ENCODE data around the gene SPATA21. TPM values are rescaled to one million over a fixed set of nuclear protein-coding genes. Genes with fewer than 3 reads are reported as not detected.
"Not testable (repeated sequence)": the region's sequence is repeated elsewhere in the genome, so short reads cannot be mapped to it uniquely, and the experiment has no call there.

Gene SPATA21
- total RNA-seq, 1 donor from 2014 or later = not detected

GRCh38 chr1:16367968-16368890, 69.0 kb downstream of the SPATA21 start:
- Mint-ChIP-seq H3K9me3 (ENCODE audit: low read depth) (no peaks in the 10 kb centered on the region), H3K27me3 (no peaks in the 10 kb centered on the region), H3K27ac (peak overlapping the region; percentile 99), H3K4me3 (ENCODE audit: low read depth) (peak overlapping the region; percentile 97), H3K4me1 (ENCODE audit: low read depth) (peaks cover 21% of the 10 kb centered on the region), H3K36me3 (ENCODE audit: insufficient read depth) (peaks cover 3% of the 10 kb centered on the region)
- no peak for DNase-seq (ENCODE audit: low spot score, unreplicated experiment)
- TF ChIP-seq, protein P1, sequence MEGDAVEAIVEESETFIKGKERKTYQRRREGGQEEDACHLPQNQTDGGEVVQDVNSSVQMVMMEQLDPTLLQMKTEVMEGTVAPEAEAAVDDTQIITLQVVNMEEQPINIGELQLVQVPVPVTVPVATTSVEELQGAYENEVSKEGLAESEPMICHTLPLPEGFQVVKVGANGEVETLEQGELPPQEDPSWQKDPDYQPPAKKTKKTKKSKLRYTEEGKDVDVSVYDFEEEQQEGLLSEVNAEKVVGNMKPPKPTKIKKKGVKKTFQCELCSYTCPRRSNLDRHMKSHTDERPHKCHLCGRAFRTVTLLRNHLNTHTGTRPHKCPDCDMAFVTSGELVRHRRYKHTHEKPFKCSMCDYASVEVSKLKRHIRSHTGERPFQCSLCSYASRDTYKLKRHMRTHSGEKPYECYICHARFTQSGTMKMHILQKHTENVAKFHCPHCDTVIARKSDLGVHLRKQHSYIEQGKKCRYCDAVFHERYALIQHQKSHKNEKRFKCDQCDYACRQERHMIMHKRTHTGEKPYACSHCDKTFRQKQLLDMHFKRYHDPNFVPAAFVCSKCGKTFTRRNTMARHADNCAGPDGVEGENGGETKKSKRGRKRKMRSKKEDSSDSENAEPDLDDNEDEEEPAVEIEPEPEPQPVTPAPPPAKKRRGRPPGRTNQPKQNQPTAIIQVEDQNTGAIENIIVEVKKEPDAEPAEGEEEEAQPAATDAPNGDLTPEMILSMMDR (IDR thresholded peaks at IDR 0.05; ENCODE audit: unreplicated experiment) = no peak

GRCh38 chr1:16367258-16367967, 69.8 kb downstream of the SPATA21 start:
- no peaks in the 10 kb centered on the region for H3K9me3 Mint-ChIP-seq (ENCODE audit: low read depth)
- peak overlapping the region; percentile 99 for H3K27ac Mint-ChIP-seq
- peak overlapping the region; percentile 97 for H3K4me3 Mint-ChIP-seq (ENCODE audit: low read depth)

GRCh38 chr1:16366722-16367257, 70.4 kb downstream of the SPATA21 start, which contains the start of gene SZRD1:
Gene SZRD1 (plus strand): TSS chr1:16367242. CDS start chr1:16367258, 16 bp downstream.
- H3K4me3 Mint-ChIP-seq (ENCODE audit: low read depth) = peak within 1 kb of the TSS; percentile 97
- TF ChIP-seq, protein P1 (IDR thresholded peaks at IDR 0.05; ENCODE audit: unreplicated experiment) = no peak
- H3K4me1 Mint-ChIP-seq (ENCODE audit: low read depth) = peaks cover 15% of the 10 kb centered on the region
- H3K27ac Mint-ChIP-seq = peak within 1 kb of the TSS; percentile 99
- no peaks in the 10 kb centered on the region for H3K36me3 Mint-ChIP-seq (ENCODE audit: insufficient read depth)
- no peaks in the 10 kb centered on the region for H3K27me3 Mint-ChIP-seq
- no peaks in the 10 kb centered on the region for H3K9me3 Mint-ChIP-seq (ENCODE audit: low read depth)
- DNase-seq (ENCODE audit: low spot score, unreplicated experiment) = peak; percentile 89

More at GRCh38 chr1:16367258-16367967, 69.8 kb downstream of the SPATA21 start:
- Mint-ChIP-seq H3K4me1 (ENCODE audit: low read depth) (peaks cover 16% of the 10 kb centered on the region), H3K36me3 (ENCODE audit: insufficient read depth) (no peaks in the 10 kb centered on the region), H3K27me3 (no peaks in the 10 kb centered on the region)
- peak; percentile 22 for DNase-seq (ENCODE audit: low spot score, unreplicated experiment)
- TF ChIP-seq, protein P1 (IDR thresholded peaks at IDR 0.05; ENCODE audit: unreplicated experiment) = no peak

GRCh38 chr1:16365146-16365498, 72.1 kb downstream of the SPATA21 start:
- not testable (repeated sequence) for H3K36me3 Mint-ChIP-seq (ENCODE audit: insufficient read depth); H3K9me3 Mint-ChIP-seq (ENCODE audit: low read depth); DNase-seq (ENCODE audit: low spot score, unreplicated experiment); H3K27me3 Mint-ChIP-seq; H3K27ac Mint-ChIP-seq; H3K4me3 Mint-ChIP-seq (ENCODE audit: low read depth)
- H3K4me1 Mint-ChIP-seq (ENCODE audit: low read depth) = peaks cover 15% of the 10 kb centered on the region

GRCh38 chr1:16356867-16357266, 80.4 kb downstream of the SPATA21 start:
- DNase-seq (ENCODE audit: low spot score, unreplicated experiment) = no peak
- H3K4me3 Mint-ChIP-seq (ENCODE audit: low read depth) = no peak overlapping the region
- H3K9me3 Mint-ChIP-seq (ENCODE audit: low read depth) = no peaks in the 10 kb centered on the region
- no peak overlapping the region for H3K27ac Mint-ChIP-seq
- no peaks in the 10 kb centered on the region for H3K27me3 Mint-ChIP-seq
- H3K36me3 Mint-ChIP-seq (ENCODE audit: insufficient read depth) = no peaks in the 10 kb centered on the region
- peaks cover 2% of the 10 kb centered on the region for H3K4me1 Mint-ChIP-seq (ENCODE audit: low read depth)
- TF ChIP-seq, protein P1 (IDR thresholded peaks at IDR 0.05; ENCODE audit: unreplicated experiment) = no peak
